Fibroblast of villous mesenchyme (primary cell): ENCODE data around the gene LHFPL3. TPM values are rescaled to one million over a fixed set of nuclear protein-coding genes. Genes with fewer than 3 reads are reported as not detected.

Experiments
- DNase-seq: peaks from one replicate; pipeline ENCODE4 v3.0.0-alpha.2; 2010; ENCODE audit warnings: low read depth
- H3K4me3 ChIP-seq: 2 replicates; pipeline ENCODE4 v1.5.1; 2011; ENCODE audit warnings: low read depth, mild to moderate bottlenecking, low read length
- CTCF ChIP-seq: IDR thresholded peaks from 2 replicates; pipeline ENCODE4 v1.5.1; 2012; ENCODE audit warnings: low read depth, mild to moderate bottlenecking, low read length; ENCODE audit not compliant: insufficient read depth
- total RNA-seq: library from RNA; depleted of rRNA; stranded (reverse); fragments of >200 nt; gene quantifications from 2 replicates; pipeline ENCODE4 v1.2.3, GENCODE V29; 2012

Gene LHFPL3
- total RNA-seq, 1 donor: not detected

- no peak overlapping the region for H3K4me3 ChIP-seq
- no peak for DNase-seq
- no peak for TF ChIP-seq CTCF
These were observed 122.5 kb downstream of the LHFPL3 start for GRCh38 chr7:104450861-104451260.

DNA sequence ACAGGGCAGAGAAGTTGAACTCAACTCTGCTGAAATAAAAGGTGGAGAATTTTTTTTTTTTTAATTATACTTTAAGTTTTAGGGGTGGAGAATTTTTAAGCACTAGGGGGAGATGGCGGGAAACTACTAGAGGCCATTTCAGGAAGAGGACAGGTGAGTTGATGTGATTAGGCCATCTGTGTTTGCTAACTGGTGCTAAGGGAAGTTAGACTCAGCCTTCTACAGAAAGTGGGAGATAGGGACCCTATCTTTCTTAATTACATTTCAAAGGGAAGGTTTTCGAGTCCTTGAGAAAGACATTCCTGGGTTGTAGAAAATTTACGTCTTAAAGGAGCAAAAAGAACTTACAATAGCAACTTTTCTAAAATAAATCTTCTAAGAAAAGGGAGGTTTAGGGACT is 124.8 kb downstream of the LHFPL3 start:
- H3K4me3 ChIP-seq: no peak overlapping the region
- DNase-seq: no peak
- TF ChIP-seq CTCF: no peak

GRCh38 chr7:104458875-104459274 is 130.5 kb downstream of the LHFPL3 start:
- no peak for DNase-seq
- no peak for TF ChIP-seq CTCF
- H3K4me3 ChIP-seq: no peak overlapping the region

GRCh38 chr7:104469166-104469820 is 140.9 kb downstream of the LHFPL3 start:
- no peak overlapping the region for H3K4me3 ChIP-seq
- no peak for DNase-seq
- no peak for TF ChIP-seq CTCF

- TF ChIP-seq CTCF: no peak
- no peak for DNase-seq
- no peak overlapping the region for H3K4me3 ChIP-seq
These were observed 152.1 kb downstream of the LHFPL3 start for GRCh38 chr7:104480529-104480928.

- H3K4me3 ChIP-seq: no peak overlapping the region
- TF ChIP-seq CTCF: no peak
- DNase-seq: no peak
These were observed 154.1 kb downstream of the LHFPL3 start for GRCh38 chr7:104482362-104483037.

GRCh38 chr7:104486931-104487330 is 158.5 kb downstream of the LHFPL3 start:
- no peak for TF ChIP-seq CTCF

More at GRCh38 chr7:104486931-104487330, 158.5 kb downstream of the LHFPL3 start:
- no peak overlapping the region for H3K4me3 ChIP-seq
- DNase-seq: no peak
